Neural progenitor cell (in vitro differentiated cells): ENCODE data around the gene FAM117B.

Experiments
- CTCF ChIP-seq: fragments of 200-600 bp; sonication (generic); IDR thresholded peaks from 2 replicates; pipeline ENCODE4 v1.5.1; 2017; ENCODE audit warnings: antibody characterized with exemption, mild to moderate bottlenecking
- EZH2 ChIP-seq: fragments of 200-600 bp; sonication (generic); IDR thresholded peaks from 2 replicates; pipeline ENCODE4 v1.6.1; 2017; ENCODE audit warnings: antibody characterized with exemption, mild to moderate bottlenecking, moderate library complexity
- EZH2phosphoT487 ChIP-seq: fragments of 200-600 bp; sonication (generic); IDR thresholded peaks from 2 replicates; pipeline ENCODE4 v1.6.1; 2017; ENCODE audit warnings: antibody characterized with exemption

- TF ChIP-seq CTCF (no peak), EZH2 (no peak), EZH2phosphoT487 (no peak)
Observed at GRCh38 chr2:202627042-202627441, 7.7 kb upstream of the FAM117B start.
